Keratinocyte (primary cell): ENCODE results near the gene TGOLN2.

Source experiments
- EZH2 ChIP-seq: IDR thresholded peaks from one replicate; pipeline ENCODE4 v1.6.1; 2012; ENCODE audit warnings: inconsistent platforms, mild to moderate bottlenecking, low read length, moderate library complexity
- TF ChIP-seq, protein P1 (sequence below), 3 experiments: IDR thresholded peaks in 1 of 3; conservative IDR thresholded peaks in 1 of 3; optimal IDR thresholded peaks in 1 of 3; 2 replicates in 2 of 3; 3 replicates in 1 of 3; pipeline versions ENCODE3 to v1.5.1; 2011; ENCODE audit warnings: low read length in 3 of 3, mild to moderate bottlenecking in 3 of 3, moderate library complexity in 2 of 3, control low read depth in 1 of 3, inconsistent platforms in 1 of 3; ENCODE audit not compliant: insufficient read depth in 2 of 3; ENCODE audit errors: extremely low read depth in 1 of 3

DNA sequence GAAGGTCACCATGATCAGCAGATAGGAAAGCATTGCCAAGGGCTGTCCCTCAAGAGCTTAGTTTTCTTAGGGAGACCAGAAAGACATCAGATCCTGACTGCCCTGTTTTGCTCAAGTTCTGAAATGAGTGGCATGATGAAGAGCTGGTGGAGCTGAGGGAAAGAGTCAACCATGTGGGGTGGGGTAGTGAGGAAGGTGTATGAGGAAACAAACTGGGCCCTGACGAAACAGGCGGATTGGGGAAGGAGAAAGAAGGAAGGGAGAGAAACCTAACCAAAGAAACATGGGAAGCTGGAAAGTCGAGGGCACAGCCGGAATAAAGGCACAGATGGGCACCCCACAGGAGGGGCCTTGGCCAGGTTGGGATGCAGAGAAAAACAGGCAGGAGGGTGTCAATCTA lies 8.0 kb downstream of the TGOLN2 start:
- TF ChIP-seq, protein P1, sequence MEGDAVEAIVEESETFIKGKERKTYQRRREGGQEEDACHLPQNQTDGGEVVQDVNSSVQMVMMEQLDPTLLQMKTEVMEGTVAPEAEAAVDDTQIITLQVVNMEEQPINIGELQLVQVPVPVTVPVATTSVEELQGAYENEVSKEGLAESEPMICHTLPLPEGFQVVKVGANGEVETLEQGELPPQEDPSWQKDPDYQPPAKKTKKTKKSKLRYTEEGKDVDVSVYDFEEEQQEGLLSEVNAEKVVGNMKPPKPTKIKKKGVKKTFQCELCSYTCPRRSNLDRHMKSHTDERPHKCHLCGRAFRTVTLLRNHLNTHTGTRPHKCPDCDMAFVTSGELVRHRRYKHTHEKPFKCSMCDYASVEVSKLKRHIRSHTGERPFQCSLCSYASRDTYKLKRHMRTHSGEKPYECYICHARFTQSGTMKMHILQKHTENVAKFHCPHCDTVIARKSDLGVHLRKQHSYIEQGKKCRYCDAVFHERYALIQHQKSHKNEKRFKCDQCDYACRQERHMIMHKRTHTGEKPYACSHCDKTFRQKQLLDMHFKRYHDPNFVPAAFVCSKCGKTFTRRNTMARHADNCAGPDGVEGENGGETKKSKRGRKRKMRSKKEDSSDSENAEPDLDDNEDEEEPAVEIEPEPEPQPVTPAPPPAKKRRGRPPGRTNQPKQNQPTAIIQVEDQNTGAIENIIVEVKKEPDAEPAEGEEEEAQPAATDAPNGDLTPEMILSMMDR (optimal IDR thresholded peaks at IDR 0.05 in 1 of 3, IDR thresholded peaks at IDR 0.05 in 1 of 3, conservative IDR thresholded peaks at IDR 0.05 in 1 of 3; ENCODE audit: extremely low read depth in 1 of 3, insufficient read depth in 2 of 3, low read length in 3 of 3), result no peak
- no peak for TF ChIP-seq EZH2
